Measurements from ENCODE around the gene BAG1.

GRCh38 chr9:33264003-33264472 lies 470 bp downstream of the BAG1 start:
- TF ChIP-seq POLR2A (IDR thresholded peaks at IDR 0.05): no peak
- no peak for TF ChIP-seq CTCF (IDR thresholded peaks at IDR 0.05)

Measured in esophagus squamous epithelium (tissue), 4 donors.